Right renal cortex interstitium (tissue), 3 donors: ENCODE measurements around the gene USP19. TPM values are rescaled to one million over a fixed set of nuclear protein-coding genes. Genes with fewer than 3 reads are reported as not detected.
A peak's percentile ranks its signal among the peaks of the same experiment; 100 is the strongest.

Experiments used
- DNase-seq, 3 donors: peaks; one replicate each; pipeline ENCODE4 v3.0.0-alpha.2; 2013; ENCODE audit warnings: low read depth in 3 of 3, low spot score in 2 of 3
- polyA plus RNA-seq, 3 donors: library from polyadenylated mRNA; unstranded; fragments of 120-200 nt; gene quantifications; one replicate each; pipeline ENCODE4 v1.2.1, GENCODE V29; 2013; ENCODE audit not compliant: insufficient read length in 3 of 3

Gene USP19, protein sequence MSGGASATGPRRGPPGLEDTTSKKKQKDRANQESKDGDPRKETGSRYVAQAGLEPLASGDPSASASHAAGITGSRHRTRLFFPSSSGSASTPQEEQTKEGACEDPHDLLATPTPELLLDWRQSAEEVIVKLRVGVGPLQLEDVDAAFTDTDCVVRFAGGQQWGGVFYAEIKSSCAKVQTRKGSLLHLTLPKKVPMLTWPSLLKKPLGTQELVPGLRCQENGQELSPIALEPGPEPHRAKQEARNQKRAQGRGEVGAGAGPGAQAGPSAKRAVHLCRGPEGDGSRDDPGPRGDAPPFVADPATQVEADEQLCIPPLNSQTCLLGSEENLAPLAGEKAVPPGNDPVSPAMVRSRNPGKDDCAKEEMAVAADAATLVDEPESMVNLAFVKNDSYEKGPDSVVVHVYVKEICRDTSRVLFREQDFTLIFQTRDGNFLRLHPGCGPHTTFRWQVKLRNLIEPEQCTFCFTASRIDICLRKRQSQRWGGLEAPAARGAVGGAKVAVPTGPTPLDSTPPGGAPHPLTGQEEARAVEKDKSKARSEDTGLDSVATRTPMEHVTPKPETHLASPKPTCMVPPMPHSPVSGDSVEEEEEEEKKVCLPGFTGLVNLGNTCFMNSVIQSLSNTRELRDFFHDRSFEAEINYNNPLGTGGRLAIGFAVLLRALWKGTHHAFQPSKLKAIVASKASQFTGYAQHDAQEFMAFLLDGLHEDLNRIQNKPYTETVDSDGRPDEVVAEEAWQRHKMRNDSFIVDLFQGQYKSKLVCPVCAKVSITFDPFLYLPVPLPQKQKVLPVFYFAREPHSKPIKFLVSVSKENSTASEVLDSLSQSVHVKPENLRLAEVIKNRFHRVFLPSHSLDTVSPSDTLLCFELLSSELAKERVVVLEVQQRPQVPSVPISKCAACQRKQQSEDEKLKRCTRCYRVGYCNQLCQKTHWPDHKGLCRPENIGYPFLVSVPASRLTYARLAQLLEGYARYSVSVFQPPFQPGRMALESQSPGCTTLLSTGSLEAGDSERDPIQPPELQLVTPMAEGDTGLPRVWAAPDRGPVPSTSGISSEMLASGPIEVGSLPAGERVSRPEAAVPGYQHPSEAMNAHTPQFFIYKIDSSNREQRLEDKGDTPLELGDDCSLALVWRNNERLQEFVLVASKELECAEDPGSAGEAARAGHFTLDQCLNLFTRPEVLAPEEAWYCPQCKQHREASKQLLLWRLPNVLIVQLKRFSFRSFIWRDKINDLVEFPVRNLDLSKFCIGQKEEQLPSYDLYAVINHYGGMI (N-terminal part only)
- polyA plus RNA-seq: 10 to 100 TPM; 60.2 to 63.0 (median 62.4) TPM

DNA sequence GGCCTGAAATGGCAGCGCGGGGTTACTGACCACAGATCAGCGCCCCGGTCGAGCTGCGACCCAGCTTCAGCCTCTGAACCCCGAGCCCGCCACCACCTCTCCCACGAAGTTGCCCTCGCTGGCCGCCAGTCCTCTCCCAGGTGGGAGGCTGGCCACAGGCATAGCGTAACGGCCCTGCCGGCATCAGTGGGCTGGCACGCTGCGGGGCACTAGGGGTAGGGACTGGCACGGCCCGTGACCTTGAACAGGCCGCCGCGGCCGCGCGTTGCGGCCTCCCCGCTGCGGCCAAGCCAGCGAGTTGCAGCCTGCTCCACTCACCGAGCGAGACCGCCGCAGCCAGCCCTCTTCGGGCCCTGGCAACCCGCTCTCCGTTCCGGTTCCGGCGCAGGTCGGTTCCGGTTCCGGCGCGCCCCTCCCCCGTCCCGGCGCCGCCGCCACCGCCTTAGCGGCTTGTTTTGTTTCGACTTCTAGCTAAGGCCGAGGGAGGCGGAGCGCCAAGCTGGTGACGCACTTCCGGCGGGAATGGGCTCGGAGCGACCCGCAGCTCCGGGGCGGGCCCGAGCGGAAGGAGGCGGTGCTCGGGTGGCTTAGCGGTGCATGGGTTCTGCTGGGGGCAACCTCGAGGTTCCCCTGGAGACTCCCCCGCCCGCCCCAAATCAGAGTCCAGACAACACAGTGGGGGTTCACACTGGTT, at the start of gene USP19:
Gene USP19 (minus strand): TSS at position 386 of the 694 bp plus-strand sequence. CDS start 1,678 bp downstream, outside the sequence.
- peak; percentile 79 to 90 (median 82) for DNase-seq

DNA sequence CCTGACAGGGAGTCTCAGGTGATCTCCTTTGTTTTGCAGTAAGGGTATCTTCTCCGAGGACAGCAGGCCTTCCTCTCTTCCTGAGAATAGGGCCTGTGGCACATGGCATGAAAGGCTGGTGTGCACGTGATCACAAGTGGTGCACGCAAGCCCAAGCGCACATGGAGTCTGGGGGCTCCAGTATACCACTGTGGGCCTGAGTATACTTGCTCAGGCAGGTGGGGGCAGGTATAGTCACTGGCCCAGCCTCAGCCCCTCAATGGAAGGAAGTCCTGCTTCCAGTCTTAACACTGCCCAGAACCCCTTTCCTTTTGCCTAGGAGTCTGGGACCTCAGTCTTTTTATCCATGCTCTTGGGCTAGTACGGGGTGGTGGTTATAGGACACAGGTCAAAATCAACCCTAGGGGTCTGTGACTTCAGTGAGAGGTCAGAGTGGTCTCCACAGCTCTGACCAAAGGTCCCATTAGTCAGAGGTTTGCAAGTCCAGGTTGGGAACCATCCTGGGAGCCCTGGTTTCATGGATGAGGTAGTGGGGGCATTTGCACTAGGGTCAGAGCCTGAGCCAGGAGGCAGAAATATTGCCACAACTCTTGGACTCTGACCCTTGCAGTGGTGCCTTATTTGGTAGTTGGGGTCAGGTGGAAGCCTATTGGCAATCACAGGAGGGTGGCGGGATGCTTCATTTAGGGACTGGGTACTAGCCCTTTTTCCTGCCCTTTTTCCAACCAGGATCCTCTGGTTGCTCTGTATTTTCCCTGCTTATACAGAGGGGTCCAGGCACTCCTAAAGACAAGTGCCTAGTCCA, 46.3 kb upstream of the USP19 start:
- no peak for DNase-seq

DNA sequence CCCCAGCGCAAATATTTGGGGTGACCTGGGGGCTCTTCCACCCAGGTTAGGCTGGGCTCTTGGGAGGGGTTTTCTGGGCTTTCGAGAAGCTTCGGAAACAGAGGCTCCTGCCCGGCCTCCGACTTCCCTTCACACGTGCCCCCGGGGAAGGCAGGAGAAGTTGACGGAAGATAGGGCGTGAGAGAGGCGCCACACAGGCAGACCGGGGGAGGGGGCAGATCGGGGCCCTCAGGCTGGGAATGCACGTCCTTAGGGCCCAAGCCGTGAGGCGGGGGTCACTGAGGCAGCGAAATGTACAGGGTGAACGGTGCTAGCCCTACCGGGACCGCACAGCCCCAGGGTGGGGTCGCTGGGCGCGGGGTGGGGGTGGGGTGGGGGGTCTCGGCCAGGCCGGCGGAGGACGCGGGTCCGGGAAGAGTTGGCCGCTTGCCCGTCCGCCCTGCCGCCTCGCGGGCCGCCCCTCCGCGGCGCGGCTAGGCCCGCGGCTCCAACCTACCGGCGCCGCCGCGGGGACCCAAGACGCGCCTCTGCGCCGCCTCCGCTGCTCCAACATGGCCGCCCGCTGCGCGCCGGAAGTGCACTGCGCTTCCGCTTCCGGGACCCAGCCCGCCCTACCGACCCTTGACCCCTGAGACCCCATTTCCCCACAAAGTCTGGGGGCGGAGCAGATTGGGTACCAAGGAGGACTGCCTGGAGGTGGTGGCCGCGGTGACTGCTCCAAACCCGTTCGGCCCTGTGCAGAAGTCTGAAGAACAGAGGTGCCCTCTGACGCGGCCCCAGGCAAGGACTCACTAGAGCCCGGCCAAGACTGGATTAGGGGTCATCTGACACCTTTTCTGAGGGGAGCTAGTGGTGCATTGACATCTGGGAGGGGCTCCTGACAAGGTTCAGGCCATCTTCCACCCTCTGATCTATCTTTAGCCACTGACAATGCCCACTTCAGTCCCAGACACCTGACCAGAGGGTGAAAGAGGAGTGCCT, 45.4 kb upstream of the USP19 start, which contains the start of gene CCDC71:
Gene CCDC71 (minus strand): TSS at position 561 of the 981 bp plus-strand sequence. CDS start 2,123 bp downstream, outside the sequence.
- peak in 1 of 3 donors; percentile 59 for DNase-seq

DNA sequence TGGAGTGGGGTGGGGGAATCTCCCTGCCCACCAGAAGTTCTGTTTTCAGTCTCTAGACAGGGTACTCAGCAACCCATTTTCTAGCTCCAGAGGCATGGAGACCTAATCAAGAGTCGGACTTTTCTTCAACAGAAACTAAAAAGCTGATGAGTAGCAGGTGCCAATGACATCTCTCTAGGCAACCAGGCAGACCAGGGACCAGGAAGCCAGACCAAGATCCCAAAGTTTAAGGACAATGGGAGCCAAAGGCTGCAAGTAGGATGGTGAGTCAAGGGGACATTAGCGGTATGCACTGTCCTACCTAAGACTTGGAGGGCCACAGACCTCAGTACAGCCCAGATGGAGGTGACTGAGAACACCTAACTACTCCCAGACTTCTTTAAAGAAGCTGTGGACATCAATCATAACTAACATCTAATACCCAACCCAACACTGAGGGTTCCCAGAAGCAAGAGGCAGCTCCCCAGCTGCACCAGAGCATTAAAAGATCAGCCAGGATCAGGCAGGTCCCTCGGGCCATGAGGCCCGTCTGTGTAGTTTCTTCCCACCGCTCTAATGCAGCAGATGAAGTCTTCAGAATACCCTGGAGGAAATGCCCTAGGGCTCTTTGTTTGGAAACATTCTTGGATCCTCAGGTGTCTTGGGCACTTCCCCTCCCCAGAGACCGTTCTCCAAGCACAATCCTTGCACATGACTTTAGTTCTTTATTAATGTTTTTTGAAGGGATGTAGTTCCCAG, 44.5 kb upstream of the USP19 start:
- DNase-seq: no peak

DNA sequence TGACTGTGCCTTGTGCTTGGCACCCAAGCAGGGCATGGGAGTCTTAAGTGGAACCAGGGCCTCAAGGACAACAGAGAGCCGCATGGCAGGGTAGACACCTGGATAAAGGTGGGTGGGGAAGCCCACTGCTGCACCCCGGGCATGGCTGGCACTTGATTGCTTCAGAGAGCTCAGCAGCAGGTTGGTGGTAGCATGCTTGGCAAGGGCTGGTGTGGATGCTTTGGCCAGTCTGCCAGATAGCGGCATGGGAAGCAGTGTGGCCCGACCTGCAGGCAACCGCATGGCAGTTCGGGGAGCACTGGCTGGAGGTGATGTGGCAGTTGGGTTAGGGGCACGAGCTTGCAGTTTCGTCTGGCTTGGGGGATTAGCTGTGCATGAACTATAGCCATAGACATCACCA, 43.0 kb upstream of the USP19 start:
- no peak for DNase-seq

DNA sequence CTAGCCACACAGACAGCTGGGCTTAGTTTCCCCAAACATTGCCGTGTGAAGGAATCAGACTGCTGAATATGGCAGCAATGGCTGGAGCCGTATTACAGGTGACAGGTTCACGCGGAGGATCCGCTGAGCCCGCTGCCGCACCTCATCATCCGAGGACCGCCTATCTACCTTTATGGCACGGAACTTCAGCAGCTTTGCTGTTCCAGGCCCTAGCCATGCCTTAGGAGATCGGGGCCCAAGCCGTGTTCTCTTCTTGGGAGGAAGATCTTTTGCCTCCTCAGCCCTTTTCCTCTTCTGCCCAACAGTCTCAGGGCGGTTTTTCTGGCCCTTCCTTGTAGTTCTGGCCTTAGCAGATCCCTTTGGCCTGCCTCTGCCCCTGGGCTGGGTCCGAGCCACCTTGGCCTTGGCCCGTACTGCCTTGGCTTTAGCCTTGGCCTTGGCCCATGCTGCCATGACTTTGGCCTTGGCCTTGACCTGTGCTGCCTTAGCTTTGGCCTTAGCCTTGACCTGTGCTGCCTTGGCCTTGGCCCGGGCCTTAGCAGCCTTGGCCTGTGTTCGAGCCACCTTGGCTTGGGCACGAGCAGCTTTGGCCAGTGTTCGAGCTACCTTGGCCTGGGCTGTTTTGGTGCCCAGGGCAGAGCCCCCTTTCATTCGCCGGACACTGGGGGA, 42.3 kb upstream of the USP19 start:
- no peak for DNase-seq

DNA sequence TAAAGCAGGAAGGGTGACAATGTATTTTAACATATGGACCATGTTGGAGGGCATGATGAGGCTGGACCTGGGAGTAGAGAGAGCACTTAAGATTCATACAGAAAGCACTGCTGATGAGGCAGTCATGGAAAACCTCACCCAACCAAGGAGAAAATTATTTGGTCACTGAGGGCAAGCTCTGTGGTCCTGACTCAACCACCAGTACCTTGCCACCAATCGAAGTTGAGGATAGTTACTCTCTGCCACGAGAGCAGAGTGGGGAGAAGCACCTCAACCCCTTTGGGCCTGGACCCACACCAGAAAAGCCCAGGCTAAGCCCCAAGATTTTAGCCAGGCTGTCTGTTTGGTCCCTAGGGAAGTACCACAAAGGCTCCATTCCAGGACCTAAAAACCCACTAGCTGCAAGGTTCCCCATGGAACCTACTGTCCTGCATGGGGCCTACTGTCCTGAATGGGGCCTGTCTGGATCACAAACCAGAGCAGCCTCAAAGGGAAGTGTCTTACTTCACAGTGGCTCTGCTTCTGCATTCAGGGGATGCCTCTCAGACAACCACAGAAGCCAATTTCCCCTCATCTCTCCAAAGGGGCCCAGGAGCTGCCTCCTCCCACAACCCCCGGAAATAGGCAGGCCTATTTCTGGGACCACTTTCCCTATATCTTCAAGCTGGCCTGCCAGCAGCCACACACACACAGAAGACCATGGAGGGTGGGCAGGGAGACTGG, 41.3 kb upstream of the USP19 start:
- DNase-seq: no peak

DNA sequence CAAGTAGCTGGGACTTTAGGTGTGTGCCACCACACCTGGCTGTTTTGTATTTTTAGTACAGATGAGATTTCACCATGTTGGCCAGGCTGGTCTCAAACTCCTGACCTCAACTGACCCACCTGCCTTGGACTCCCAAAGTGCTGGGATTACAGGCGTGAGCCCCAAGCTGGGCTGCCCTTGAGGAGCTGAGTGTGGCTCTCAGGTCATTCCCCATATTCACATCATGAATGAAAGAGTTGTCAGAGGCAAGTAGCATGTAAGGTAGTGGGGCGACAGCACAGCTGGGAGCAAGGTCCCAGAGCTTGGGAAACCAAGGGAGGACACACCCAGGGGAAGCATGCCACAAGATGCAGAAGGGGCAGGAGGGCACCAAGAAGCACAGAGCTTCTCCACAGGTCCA, 40.6 kb upstream of the USP19 start:
- DNase-seq: no peak

DNA sequence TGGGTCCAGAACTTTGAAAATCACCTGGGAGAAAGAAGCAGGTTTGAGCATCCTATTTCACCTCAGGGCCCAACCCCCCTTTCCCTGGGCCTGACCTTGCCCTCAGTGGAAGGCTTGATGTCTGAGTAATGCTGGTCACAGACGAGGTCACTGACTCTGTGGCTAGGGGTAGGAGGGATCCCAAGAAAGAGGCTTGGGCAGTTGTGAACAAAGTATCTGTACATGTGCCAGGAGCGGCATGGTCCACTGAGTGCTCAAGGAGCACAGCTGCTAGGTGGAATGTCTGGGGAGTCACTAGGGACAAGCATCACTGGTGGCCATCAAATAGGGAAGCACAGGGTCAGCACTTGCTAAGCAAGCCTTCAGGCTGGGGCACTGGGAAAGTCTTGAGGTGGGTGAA, 38.2 kb upstream of the USP19 start:
- DNase-seq: no peak

DNA sequence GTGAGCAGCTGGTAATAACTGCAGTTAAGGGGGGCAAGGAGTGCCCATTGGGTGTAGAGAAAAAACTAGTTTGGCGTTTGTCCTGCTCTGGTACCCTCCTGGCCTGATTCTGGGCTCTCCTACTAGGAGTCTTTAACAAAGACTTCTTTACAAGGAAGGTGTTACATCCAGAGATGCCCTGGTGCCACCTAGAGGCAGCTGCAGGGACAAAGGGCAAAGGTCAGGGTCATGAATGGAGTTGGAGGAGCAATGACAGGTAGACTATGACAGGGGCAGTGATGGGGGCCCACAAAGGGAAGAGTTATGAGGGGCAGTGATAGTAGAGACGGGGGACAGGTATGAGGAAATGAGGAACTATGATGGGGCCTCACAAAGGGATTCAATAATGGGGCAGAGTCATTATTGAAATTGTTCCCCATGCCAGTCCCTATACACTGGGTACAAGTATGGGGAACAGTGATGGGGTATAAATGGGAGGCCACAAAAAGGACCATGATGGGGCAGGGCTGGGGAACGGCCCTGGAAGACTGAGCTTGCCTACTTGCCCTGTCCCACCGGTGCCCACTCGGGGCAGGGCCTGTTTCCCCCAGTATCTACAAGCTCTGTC, 37.6 kb upstream of the USP19 start:
- no peak for DNase-seq

DNA sequence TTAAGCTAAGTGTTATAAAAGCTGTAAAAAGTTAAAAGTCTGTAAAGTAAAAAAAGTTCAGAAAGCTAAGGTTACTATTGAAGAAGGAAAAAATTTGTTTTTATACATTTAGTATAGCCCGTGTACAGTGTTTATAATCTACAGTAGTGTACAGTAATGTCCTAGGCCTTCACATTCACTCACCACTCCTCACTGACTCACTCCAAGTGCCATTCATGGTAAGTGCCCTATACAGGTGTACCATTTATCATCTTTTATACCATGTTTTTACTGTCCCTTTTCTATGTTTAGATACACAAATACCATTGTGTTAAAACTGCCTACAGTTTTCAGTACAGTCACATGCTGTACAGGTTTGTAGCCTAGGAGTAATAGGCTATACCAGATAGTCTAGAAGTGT, 36.7 kb upstream of the USP19 start:
- no peak for DNase-seq

DNA sequence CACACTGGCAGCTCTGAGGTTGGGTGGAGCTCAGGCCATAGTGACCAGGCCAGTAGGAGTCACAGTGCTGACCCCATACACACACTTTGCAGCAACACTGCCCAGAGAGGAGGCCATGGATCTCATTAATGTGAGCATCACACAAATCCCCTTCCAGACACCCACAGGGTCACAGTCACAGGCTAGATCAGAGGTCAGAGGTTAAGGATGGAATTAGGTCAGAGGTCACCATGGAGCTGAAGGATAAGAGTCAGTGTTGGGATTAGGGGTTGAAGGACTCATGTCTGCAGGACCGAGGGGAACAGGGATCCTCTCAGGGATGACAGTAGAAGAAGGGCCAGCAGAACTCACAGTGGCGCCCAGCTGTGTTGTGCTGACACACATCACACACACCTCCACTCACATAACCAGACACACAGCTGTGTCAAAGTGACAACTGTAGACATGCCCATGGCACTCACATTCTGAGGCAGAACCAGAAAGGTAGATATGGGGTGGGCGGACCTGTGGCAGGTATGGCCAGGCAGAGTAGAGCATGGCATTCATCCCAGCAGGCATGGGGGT, 32.8 kb upstream of the USP19 start:
- DNase-seq: no peak

DNA sequence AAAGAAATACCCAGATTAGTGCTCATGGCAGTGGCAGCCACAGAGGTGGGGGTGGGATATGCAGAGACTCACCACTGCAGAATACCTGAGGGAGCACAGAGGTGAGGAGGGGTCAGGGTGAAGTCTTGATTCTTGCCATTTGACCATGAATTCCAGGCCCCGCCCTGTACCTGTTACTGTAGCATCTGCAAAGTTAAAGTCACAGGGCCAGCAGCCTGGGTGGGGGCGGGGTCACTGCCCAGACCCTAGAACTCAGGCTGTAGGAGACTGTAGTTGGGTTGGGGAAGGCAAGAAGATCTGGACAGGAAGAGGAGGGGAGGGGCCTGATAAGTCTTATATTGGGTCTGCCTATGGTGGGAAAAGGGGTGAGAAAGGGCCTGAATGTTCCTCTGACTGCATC, 31.0 kb upstream of the USP19 start:
- DNase-seq: no peak

DNA sequence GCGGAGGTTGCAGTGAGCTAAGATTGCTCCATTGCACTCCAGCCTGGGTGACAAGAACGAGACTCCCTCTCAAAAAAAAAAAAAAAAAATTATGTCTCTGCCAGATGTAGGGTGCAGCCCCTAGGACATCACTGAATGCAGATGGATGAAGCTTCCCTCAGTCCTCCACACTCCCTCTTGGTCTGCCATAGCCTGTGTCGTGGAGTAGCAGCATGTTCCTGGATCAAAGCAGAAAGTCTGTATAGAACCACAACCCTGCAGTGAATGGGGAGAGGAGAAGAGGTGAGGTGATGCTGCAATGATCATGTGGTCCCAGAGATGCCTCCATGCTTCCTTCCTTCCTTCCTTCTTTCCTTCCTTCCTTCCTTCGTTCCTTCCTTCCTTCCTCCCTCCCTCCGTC, 27.5 kb upstream of the USP19 start:
- no peak for DNase-seq

DNA sequence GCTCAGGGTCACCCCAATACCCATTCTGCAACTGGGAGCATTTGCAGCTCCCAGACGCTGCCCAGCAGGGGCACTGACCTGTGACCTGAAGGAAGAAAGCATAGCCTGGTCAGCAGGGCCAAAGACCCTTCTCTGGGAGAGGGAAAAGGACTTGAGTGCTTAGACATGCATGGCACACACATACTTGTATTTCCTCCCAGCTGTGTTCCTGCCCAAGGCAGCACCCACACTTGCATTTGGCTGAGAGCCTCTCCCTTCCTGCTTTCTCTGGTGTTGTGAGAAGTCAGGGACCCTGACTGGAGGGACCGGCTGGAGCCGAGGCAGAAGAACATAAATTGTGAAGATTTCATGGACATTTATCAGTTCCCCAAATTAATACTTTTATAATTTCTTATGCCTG, 19.5 kb upstream of the USP19 start:
- no peak for DNase-seq
